ENCODE results near the gene ZBTB16. TPM values are rescaled to one million over a fixed set of nuclear protein-coding genes. Genes with fewer than 3 reads are reported as not detected.

The ZBTB16 gene
- polyA plus RNA-seq, 1 donor (not counting 4 experiments of a cell fraction or from before 2014, with no cell fraction given) = 0.18 TPM

DNA sequence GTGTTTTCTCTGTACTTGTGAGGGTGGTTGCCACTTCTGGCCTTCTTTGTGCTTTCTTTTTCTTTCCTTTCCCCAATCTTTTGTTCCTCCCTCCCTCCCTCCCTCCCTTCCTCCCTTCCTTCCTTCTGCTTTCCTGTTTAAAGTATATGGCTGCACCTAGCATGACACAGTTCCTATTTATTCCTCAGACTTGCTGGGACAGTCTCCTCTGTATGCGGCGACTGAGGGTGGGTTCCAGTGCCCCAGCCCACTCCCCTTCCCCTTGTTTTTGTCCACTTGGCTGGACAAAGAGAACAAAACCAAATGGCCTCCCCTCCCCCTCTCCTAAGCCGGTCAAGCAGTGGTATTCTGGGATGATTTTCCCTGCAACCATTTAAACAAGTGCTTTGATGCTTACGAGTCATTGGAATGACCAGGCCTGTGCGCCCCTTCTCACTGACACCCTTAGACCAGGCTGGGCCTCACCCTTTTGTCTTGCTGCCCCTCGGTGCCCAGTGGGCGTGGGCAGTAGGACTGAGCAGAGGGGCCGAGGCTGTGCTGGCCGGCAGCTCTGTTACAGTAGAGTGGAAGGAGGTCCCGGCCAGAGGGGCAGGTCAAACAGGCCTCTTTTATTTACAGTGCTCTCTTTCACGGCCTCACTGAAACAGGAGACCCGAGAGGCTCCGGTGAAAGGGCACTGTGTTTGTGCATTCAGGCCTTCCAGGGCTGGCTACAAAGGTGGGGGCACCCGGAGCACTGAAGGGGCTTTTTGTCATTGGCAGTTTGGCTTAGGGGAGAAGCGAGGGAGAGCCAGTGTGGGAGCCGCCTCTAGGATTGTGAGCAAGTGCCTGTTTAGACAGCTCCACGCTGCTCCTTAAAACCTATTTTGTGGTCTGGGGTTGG is 32.2 kb downstream of the ZBTB16 start:
- Histone ChIP-seq H3K9ac (ENCODE audit: control insufficient read depth, extremely low read depth, insufficient read depth, low read length) (no peak overlapping the region), H3K27me3 (ENCODE audit: control insufficient read depth, extremely low read depth, insufficient read depth, low read length) (peaks cover 7% of the 10 kb centered on the region), H2AFZ (ENCODE audit: control insufficient read depth, low read length) (no peak overlapping the region), H3K9me3 (ENCODE audit: control insufficient read depth, low read depth, low read length) (no peaks in the 10 kb centered on the region), H3K4me1 (ENCODE audit: control insufficient read depth, extremely low read depth, insufficient read depth, low read length) (no peaks in the 10 kb centered on the region), H3K4me3 (ENCODE audit: control insufficient read depth in 2 of 3, extremely low read depth in 1 of 3, insufficient read depth in 2 of 3, low read depth in 1 of 3, low read length in 3 of 3) (no peak overlapping the region), H3K36me3 (ENCODE audit: control insufficient read depth in 2 of 2, extremely low read depth in 1 of 2, insufficient read depth in 2 of 2, low read length in 2 of 2) (no peaks in the 10 kb centered on the region), H3K27ac (ENCODE audit: control insufficient read depth, insufficient read depth, low read length) (no peak overlapping the region), H3K79me2 (ENCODE audit: control insufficient read depth, insufficient read depth, low read length) (no peaks in the 10 kb centered on the region), H3K4me2 (ENCODE audit: control insufficient read depth, extremely low read depth, insufficient read depth, low read depth, low read length) (no peak overlapping the region), H4K20me1 (ENCODE audit: control insufficient read depth, extremely low read depth, insufficient read depth, low read length) (no peaks in the 10 kb centered on the region), H3K9me1 (ENCODE audit: control insufficient read depth, extremely low read depth, insufficient read depth, low read length) (no peaks in the 10 kb centered on the region)
- dilution Hi-C loops (cut with MboI; ENCODE audit: extremely low pct_ligation_motif_present, low sequenced_read_pairs) = no loop called here
- no peak for DNase-seq (ENCODE audit: low read depth, low spot score)
- no peak for FAIRE-seq
- no peak for TF ChIP-seq EZH2 (IDR thresholded peaks at IDR 0.05; ENCODE audit: low read length)
- TF ChIP-seq, protein P1, sequence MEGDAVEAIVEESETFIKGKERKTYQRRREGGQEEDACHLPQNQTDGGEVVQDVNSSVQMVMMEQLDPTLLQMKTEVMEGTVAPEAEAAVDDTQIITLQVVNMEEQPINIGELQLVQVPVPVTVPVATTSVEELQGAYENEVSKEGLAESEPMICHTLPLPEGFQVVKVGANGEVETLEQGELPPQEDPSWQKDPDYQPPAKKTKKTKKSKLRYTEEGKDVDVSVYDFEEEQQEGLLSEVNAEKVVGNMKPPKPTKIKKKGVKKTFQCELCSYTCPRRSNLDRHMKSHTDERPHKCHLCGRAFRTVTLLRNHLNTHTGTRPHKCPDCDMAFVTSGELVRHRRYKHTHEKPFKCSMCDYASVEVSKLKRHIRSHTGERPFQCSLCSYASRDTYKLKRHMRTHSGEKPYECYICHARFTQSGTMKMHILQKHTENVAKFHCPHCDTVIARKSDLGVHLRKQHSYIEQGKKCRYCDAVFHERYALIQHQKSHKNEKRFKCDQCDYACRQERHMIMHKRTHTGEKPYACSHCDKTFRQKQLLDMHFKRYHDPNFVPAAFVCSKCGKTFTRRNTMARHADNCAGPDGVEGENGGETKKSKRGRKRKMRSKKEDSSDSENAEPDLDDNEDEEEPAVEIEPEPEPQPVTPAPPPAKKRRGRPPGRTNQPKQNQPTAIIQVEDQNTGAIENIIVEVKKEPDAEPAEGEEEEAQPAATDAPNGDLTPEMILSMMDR (optimal IDR thresholded peaks at IDR 0.05 in 1 of 3, IDR thresholded peaks at IDR 0.05 in 1 of 3, conservative IDR thresholded peaks at IDR 0.05 in 1 of 3; ENCODE audit: extremely low read depth in 1 of 3, insufficient read depth in 2 of 3, low read length in 3 of 3) = no peak

DNA sequence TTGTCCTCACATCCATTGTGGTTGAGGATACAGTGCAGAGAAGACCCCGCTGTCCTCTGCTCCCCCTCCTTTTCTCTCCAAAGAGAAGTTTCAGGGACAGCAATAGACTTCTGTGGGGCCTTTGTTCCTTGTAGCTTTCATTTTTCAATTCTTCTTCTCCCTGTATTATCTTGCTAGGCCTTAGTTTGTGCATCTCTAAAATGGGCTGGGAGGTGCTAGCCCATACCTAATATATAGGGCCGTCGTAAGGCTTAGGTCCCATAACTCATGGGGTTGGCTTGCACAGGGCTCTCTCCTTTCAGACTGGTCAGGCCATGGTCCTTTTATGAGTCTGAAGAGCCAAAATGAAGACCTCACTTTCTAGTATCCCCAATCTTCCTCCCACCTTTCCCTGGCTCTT is 33.0 kb downstream of the ZBTB16 start:
- Histone ChIP-seq H3K9me1 (ENCODE audit: control insufficient read depth, extremely low read depth, insufficient read depth, low read length) (no peaks in the 10 kb centered on the region), H3K9me3 (ENCODE audit: control insufficient read depth, low read depth, low read length) (no peaks in the 10 kb centered on the region), H3K36me3 (ENCODE audit: control insufficient read depth in 2 of 2, extremely low read depth in 1 of 2, insufficient read depth in 2 of 2, low read length in 2 of 2) (no peaks in the 10 kb centered on the region), H3K27me3 (ENCODE audit: control insufficient read depth, extremely low read depth, insufficient read depth, low read length) (peaks cover 1% of the 10 kb centered on the region), H3K27ac (ENCODE audit: control insufficient read depth, insufficient read depth, low read length) (no peak overlapping the region), H3K4me3 (ENCODE audit: control insufficient read depth in 2 of 3, extremely low read depth in 1 of 3, insufficient read depth in 2 of 3, low read depth in 1 of 3, low read length in 3 of 3) (no peak overlapping the region), H3K79me2 (ENCODE audit: control insufficient read depth, insufficient read depth, low read length) (no peaks in the 10 kb centered on the region), H4K20me1 (ENCODE audit: control insufficient read depth, extremely low read depth, insufficient read depth, low read length) (no peaks in the 10 kb centered on the region), H3K4me2 (ENCODE audit: control insufficient read depth, extremely low read depth, insufficient read depth, low read depth, low read length) (no peak overlapping the region), H3K4me1 (ENCODE audit: control insufficient read depth, extremely low read depth, insufficient read depth, low read length) (no peaks in the 10 kb centered on the region), H3K9ac (ENCODE audit: control insufficient read depth, extremely low read depth, insufficient read depth, low read length) (no peak overlapping the region), H2AFZ (ENCODE audit: control insufficient read depth, low read length) (no peak overlapping the region)
- FAIRE-seq = no peak
- TF ChIP-seq, protein P1 (optimal IDR thresholded peaks at IDR 0.05 in 1 of 3, IDR thresholded peaks at IDR 0.05 in 1 of 3, conservative IDR thresholded peaks at IDR 0.05 in 1 of 3; ENCODE audit: extremely low read depth in 1 of 3, insufficient read depth in 2 of 3, low read length in 3 of 3) = no peak
- TF ChIP-seq EZH2 (IDR thresholded peaks at IDR 0.05; ENCODE audit: low read length) = no peak
- DNase-seq (ENCODE audit: low read depth, low spot score) = no peak
- dilution Hi-C loops (cut with MboI; ENCODE audit: extremely low pct_ligation_motif_present, low sequenced_read_pairs) = no loop called here
